HCT116 (cell line): ENCODE data around the gene ZNF384.
A peak's percentile ranks its signal among the peaks of the same experiment; 100 is the strongest.

Source experiments
- ATF3 ChIP-seq: IDR thresholded peaks from 2 replicates; pipeline ENCODE4 v1.6.1; 2012
- CTCF ChIP-seq, 3 experiments: fragments of 200-600 bp in 1 of 3; sonication (generic) in 1 of 3; IDR thresholded peaks in 2 of 3; conservative IDR thresholded peaks in 1 of 3; 2 replicates each; pipeline ENCODE4 v1.5.1; 2012 to 2017; ENCODE audit warnings: low read depth in 2 of 3, low read length in 2 of 3, antibody characterized with exemption in 1 of 3, borderline replicate concordance in 1 of 3, control low read depth in 1 of 3, mild to moderate bottlenecking in 1 of 3, mixed read lengths in 1 of 3, mixed run types in 1 of 3, moderate library complexity in 1 of 3; ENCODE audit not compliant: insufficient read depth in 1 of 3
- EZH2phosphoT487 ChIP-seq: fragments of 200-600 bp; IDR thresholded peaks from 2 replicates; pipeline ENCODE4 v1.6.1; 2018; ENCODE audit warnings: antibody characterized with exemption, borderline replicate concordance
- POLR2A ChIP-seq: IDR thresholded peaks from 2 replicates; pipeline ENCODE4 v1.7.0; 2011; ENCODE audit warnings: borderline replicate concordance; ENCODE audit not compliant: insufficient read depth, insufficient read length; ENCODE audit errors: extremely low read depth
- POLR2AphosphoS5 ChIP-seq: IDR thresholded peaks from 2 replicates; pipeline ENCODE4 v1.6.1; 2011; ENCODE audit warnings: mild to moderate bottlenecking, low read depth, low read length, moderate library complexity
- RAD21 ChIP-seq: IDR thresholded peaks from 2 replicates; pipeline ENCODE4 v1.6.1; 2012; ENCODE audit warnings: low read depth, mild to moderate bottlenecking

GRCh38 chr12:6693832-6694355, 4.7 kb upstream of the ZNF384 start:
- no peak for TF ChIP-seq RAD21
- no peak for TF ChIP-seq POLR2A
- TF ChIP-seq POLR2AphosphoS5 = 0 out of 2 replicates have a peak, but pooled peaks have one; percentile 27
- TF ChIP-seq CTCF (IDR thresholded peaks at IDR 0.05 in 2 of 3, conservative IDR thresholded peaks at IDR 0.05 in 1 of 3; ENCODE audit: borderline replicate concordance in 1 of 3, insufficient read depth in 1 of 3, low read depth in 2 of 3, low read length in 2 of 3) = no peak
- TF ChIP-seq ATF3 = no peak
- no peak for TF ChIP-seq EZH2phosphoT487
